CD4-positive, alpha-beta T cell treated with Interleukin-15 for 1 hour (primary cell): ENCODE measurements around the gene AMMECR1L.
A peak's percentile ranks its signal among the peaks of the same experiment; 100 is the strongest.
"Not testable (repeated sequence)": the region's sequence is repeated elsewhere in the genome, so short reads cannot be mapped to it uniquely, and the experiment has no call there.

Source experiments
- DNase-seq: peaks from one replicate; pipeline ENCODE4 v3.0.0-alpha.2; 2020

Gene AMMECR1L

DNA sequence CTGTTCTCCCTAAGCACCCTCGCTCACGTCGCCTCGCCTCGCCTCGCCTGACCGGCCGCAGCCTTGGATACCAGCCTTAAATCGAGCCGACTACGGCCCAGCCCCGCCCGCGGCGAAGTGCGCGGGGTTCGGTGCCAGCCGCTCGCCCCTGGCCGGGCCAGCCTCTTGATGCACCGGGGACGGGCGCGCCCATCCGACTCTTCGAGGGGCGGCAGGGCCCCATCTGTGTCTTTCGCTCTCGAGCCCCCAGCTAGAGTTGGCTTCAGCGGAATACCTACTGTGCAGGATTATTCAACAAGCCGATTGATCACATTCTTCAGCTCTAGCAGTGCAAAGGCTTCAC lies 808 bp upstream of the AMMECR1L start:
- DNase-seq = not testable (repeated sequence)

DNA sequence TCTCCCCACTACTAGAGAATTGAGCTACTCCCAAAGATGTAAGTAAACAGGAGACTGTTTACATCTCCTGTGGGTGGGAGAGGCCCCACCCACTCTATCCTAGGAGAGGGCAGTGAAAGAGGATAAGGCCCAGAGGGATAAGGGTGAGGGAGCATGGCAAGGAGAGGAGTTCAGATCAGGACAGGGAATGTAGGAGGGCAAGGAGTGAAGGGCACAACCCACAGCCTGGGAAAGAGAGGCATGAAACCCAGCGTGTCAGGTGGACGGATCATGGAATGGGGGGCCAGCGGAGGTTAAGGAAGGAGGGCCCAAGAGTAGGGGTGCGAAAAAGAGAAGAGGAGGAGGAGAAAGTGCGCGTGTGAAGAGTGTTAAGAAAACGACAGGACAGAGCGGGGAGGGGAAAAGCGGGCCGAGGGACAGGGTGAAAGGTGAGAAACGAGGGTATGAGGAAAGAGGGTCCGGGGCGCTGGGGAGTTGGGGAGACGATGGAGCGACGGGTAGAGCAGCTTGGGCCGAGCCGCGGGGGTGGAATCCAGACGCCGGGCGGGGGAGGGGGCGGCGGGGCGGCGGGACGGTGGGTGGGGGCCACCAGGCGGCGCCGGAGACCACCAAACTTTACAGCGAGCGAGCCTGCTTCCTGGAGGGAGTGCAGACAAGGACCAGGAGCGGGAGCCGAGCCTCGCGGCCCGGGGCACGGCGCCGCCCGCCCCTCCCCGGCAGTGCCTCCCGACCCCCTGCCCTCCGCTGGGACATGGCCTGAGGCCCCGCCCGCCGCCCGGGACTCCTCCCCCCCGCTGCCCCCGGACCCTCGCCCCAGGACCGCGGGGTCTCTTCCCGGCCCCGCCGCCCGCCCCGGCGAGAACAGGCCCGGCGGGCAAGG lies 655 bp downstream of the AMMECR1L start:
- peak; percentile 37 for DNase-seq

- no peak for DNase-seq
Measured at GRCh38 chr2:127884436-127884835, 1.3 kb downstream of the AMMECR1L start.

GRCh38 chr2:127879899-127880298 lies 5.9 kb downstream of the AMMECR1L start:
- no peak for DNase-seq

DNA sequence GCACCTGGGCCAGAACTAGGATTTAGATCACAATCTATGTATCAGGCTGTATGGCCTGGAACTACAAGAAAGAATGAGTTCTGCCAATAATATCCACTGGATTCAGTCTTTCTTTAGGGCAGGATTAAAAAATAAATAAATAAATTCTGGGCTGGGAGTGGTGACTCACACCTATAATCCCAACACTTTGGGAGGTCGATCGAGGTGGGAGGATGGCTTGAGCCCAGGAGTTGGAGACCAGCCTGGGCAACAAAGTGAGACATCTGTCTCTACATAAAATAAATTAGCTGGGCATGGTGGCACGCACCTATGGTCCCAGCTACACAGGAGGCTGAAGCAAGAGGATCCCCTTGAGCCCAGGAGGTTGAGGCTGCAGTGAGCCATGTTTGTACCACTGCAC lies 8.1 kb downstream of the AMMECR1L start:
- DNase-seq = no peak

GRCh38 chr2:127877136-127877535 lies 8.6 kb downstream of the AMMECR1L start:
- no peak for DNase-seq

GRCh38 chr2:127874378-127875269 lies 11.1 kb downstream of the AMMECR1L start:
- no peak for DNase-seq

DNA sequence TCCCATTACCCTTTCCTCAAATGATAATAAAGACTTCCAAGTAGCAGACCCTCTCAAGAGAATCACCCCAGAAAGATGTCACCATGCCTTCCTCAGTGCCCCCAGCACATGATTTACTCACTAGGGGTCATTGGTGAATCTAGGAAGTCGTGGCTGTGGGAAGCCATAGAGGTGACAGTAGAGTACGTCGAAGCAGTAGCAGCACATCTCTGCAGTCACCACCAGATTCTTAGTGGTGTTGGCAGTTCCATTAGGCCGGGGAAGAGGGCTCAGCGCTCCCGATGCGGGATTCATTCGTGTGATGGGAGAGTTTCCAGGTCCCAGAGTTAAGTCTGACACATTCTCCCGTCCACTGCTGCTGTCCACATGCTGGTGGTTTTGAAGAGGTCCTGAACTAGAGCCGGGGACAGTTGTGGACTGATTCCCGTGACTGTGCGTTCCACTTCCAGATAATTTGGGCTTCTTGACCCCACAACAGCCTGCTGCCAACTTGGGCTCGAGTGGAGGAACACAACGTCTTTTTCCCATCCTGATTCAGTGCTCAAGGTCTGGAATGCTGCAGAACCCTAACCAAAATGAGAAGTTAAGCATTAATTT lies 12.0 kb downstream of the AMMECR1L start:
- no peak for DNase-seq

GRCh38 chr2:127872354-127872753 lies 13.4 kb downstream of the AMMECR1L start:
- DNase-seq = no peak

- no peak for DNase-seq
Measured at GRCh38 chr2:127865926-127866325, 19.8 kb downstream of the AMMECR1L start.

DNA sequence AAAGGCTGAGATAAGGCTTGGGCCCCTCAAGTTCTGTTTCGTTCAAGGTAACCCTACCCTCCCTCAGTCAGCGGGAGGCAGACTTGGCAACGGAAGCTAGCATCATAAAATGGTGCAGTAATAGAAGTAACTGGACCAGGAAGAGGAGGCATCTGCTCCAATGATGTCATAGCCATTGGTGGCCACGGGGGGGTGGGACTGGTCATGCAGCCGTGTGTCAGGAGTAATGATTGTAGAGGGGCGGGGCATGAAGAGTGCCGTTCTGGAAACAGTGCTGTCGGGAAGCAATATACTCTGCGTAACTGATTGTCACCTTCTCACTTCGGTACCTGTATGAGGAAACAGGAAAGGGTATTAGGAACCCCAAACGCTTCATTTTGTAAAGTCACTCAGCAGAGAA lies 20.9 kb downstream of the AMMECR1L start:
- no peak for DNase-seq

DNA sequence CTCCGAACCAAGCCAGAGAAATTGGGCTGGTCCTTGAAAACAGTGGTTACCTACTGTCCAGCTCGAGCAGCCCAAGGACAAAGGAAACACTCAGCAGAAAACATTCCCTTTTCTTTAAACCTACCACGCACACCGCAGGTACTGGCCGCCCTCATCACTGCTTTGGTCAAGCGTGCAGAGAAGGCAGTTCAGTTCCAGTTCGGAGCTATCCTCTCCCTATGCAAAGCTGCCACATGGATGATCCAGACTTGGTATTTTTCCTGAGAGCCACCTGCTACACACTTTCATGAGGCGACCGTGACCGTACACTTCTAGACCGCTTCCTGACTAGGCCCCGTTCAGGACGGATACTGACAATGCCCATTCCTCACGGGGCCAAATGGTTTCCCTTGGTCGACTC lies 23.5 kb downstream of the AMMECR1L start:
- no peak for DNase-seq

DNA sequence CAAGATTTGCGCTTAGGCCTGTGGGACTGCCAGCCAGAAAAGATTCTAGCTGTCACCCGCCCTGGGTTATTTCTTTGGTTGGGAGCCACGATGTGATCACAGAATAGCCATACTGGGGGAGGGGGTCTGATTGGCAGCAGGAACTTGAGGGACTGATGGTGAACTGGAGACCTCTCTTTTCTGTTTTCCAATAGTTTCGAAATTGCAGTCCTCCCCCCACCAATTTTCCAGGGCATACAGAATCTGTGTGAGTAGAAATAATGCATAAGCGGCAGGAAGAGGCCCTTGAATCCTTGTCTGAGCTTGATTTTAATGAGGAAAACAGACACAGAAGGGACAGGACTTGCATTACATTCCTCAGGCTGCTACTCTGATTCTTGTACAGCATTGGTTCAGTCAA lies 25.6 kb downstream of the AMMECR1L start:
- DNase-seq = no peak

DNA sequence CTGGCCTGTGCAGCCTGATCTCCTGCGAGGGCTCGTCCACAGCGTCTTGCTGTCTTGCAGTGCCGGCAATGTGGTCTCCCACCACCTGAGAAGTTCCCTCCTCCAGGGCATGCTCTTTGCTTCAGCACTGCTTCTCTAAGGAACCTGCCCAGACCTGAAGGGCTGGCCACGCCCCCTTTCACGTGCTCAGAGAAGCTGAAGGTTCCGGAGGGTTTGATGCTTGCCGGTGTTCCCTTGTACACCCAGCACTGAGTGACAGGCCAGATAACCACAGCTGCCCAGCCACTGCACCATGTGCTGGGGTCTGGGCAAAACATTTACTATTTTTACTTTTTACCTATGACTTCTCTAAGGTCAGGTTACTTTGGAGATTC lies 26.1 kb downstream of the AMMECR1L start:
- DNase-seq = peak; percentile 76

DNA sequence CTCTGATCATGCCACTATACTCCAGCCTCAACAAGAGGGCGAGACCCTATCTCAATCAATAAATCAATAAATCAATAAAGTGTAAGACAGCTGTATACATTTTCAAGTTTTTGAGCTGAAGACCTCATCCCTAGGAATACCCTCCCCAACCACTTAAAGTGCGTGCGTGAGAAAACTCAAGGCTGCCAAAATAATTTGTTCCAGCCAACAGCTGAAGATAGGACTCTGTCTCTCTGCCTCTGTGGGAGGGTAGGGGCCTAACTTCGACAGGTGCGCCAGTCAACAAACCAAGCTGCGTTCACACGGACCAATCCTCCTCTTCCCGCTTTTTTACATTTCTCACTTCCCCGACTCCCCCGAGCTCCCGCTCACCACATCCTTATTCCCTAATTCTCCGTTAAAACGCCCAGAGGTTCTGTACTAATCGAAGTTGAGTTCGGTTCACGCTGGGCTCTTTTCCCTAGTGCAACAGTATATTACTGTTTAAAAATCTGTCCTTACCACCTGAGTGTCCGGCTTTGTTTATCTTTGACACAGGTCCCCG lies 28.4 kb downstream of the AMMECR1L start:
- no peak for DNase-seq

GRCh38 chr2:127853671-127854070 lies 32.1 kb downstream of the AMMECR1L start:
- no peak for DNase-seq

GRCh38 chr2:127852388-127852787 lies 33.4 kb downstream of the AMMECR1L start:
- DNase-seq = no peak

DNA sequence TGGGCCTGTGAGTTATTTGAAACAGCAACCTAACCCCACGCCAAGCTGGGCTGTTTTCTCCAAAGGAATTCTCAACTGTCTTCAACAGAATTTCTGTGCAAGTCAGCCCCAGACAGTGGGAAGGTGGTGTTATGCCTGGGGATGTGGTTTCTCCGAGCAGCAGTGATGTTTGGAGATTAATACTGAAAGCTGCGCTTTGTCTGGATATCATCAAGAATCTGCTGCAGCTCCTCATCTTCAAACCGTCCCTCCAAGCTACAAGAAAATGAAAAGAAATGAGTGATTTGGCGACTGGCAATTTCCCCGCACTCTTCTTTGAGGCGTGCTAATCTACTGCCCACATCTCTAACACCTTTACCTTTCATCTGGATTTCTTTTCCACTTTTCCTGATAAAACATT lies 37.8 kb downstream of the AMMECR1L start:
- DNase-seq = no peak

- DNase-seq = no peak
Measured at GRCh38 chr2:127844973-127845372, 40.8 kb downstream of the AMMECR1L start.

DNA sequence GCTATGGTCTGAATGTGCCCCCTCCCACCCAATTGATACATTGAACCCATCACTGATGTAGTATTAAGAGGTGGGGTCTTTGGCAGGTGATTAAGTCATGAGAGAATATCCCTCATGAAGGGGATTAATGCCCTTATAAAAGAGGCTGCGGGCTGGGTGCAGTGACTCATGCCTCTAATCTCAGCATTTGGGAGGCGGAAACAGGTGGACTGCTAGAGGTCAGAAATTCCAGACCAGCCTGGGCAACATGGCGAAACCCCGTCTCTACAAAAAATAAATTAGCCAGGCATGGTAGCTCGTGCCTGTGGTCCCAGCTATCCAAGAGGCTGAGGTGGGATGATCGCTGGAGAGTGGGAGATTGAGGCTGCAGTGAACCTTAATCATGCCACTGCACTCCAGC lies 42.1 kb downstream of the AMMECR1L start:
- no peak for DNase-seq

- no peak for DNase-seq
Measured at GRCh38 chr2:127841466-127842178, 44.1 kb downstream of the AMMECR1L start.

DNA sequence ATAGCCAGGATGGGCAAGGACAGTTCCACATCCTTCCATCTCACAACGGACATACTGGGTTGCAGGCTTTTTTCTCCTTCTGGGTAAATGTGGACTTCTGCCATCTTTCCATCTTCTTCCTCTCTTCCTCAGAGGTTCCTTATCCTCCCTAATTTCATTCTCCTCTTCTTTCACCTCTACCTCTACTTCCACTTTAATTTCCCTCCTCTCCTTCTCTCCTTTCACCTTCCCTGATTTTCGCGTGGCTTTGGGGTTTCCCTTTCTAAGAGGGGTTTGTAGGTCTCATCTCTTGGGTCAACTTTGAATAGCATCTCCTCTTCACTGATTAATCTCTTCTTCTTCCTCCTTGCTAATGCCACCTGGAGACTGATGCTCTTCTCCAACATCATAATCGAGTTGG lies 44.9 kb downstream of the AMMECR1L start:
- DNase-seq = no peak

DNA sequence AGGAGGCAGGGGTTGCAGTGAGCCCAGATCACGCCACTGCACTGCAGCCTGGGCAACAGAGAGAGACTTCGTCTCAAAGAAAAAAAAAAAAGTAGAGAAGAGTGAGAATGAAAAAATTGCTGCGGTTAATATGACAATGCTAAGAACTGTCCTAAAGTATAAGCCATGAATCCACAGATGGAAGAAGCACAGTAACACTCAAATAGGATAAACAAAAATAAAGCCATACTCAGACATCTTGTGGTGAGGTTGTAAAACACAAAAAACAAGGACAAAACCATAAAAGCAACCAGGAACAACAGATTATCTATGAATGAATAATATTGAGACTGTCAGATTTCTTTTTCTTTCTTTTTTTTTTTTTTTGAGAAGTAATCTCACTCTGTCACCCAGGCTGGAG lies 50.8 kb downstream of the AMMECR1L start:
- no peak for DNase-seq
